GM12875 (cell line): ENCODE results near the gene ATXN3L.

ENCODE experiments used
- H3K4me3 ChIP-seq: one replicate; pipeline ENCODE4 v1.5.1; 2011; ENCODE audit warnings: low read depth, low read length, control low read depth
- CTCF ChIP-seq: IDR thresholded peaks from 2 replicates; pipeline ENCODE4 v1.5.1; 2011; ENCODE audit warnings: low read depth, mild to moderate bottlenecking, control low read depth, inconsistent platforms, low read length, moderate library complexity, borderline replicate concordance; ENCODE audit not compliant: insufficient read depth

ATXN3L gene

DNA sequence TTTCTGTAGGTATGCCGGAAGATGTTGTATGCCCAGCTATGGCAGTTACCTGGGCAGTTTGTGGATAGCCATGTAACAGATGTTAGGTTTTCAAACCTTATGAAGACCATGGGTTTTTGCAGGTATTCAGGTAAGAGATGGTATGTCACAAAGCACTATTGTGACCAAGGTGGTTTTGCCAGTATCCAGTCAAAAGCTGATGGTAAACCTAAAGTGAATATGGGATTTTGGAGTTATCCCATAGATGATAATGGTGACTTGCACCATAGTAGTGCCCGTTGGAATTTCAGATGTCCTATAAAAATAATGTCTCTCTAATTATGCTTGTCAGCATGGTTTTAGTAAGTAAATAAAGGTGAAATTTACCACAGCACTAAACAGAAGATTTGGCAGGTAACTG is at the start of gene ATXN3L:
ATXN3L (minus strand) TSS at position 101 of the 400 bp plus-strand sequence. CDS start 119 bp downstream, outside the sequence.
- TF ChIP-seq CTCF = no peak

GRCh38 chrX:13369256-13370030 is 49.6 kb upstream of the ATXN3L start:
- TF ChIP-seq CTCF = no peak
- H3K4me3 ChIP-seq = no peak overlapping the region

More for the DNA sequence above, at the start of gene ATXN3L:
- no peak within 1 kb of the TSS for H3K4me3 ChIP-seq

- no peak overlapping the region for H3K4me3 ChIP-seq
- no peak for TF ChIP-seq CTCF
These were observed 48.1 kb upstream of the ATXN3L start for GRCh38 chrX:13367950-13368349.

- TF ChIP-seq CTCF = no peak
- H3K4me3 ChIP-seq = no peak overlapping the region
These were observed 46.8 kb upstream of the ATXN3L start for GRCh38 chrX:13366698-13367097.

DNA sequence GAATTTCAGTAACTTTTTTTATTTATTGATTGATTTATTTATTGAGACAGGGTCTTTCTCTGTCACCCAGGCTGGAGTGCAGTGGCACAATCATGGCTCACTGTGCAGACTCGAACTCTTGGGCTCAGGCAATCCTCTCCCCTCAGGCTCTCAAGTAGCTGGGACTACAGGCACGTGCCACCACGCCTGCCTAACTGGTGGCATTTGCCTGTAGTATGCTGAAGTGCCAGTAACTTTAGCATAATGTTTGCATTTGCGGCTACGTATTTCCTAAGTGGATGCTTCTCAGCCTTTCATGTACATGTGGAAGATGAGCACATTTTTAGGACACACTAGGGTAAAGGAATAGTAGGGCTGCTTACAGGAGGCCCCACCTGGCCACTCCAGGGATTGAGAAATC is 45.3 kb upstream of the ATXN3L start:
- H3K4me3 ChIP-seq = no peak overlapping the region
- TF ChIP-seq CTCF = no peak

GRCh38 chrX:13364230-13364857 is 44.5 kb upstream of the ATXN3L start:
- no peak for TF ChIP-seq CTCF
- H3K4me3 ChIP-seq = no peak overlapping the region

GRCh38 chrX:13360146-13360545 is 40.3 kb upstream of the ATXN3L start:
- no peak overlapping the region for H3K4me3 ChIP-seq
- no peak for TF ChIP-seq CTCF
